ENCODE results near the gene GRIK2. TPM values are rescaled to one million over a fixed set of nuclear protein-coding genes. Genes with fewer than 3 reads are reported as not detected.
"Not testable (repeated sequence)": the region's sequence is repeated elsewhere in the genome, so short reads cannot be mapped to it uniquely, and the experiment has no call there.

GRIK2 gene
- total and polyA plus RNA-seq, 7 donors: 0.03 to 2.9 (median 0.53) TPM; not detected in 1

GRCh38 chr6:102075539-102075938 is 682.0 kb downstream of the GRIK2 start:
- Histone ChIP-seq H3K27me3 (ENCODE audit: insufficient read depth in 3 of 3, low read length in 2 of 3) (no peaks in the 10 kb centered on the region), H3K27ac (no peak overlapping the region), H3K36me3 (ENCODE audit: insufficient read depth in 1 of 2, low read depth in 1 of 2) (no peaks in the 10 kb centered on the region), H3K4me1 (no peaks in the 10 kb centered on the region), H3K4me3 (no peak overlapping the region), H3K9me3 (no peaks in the 10 kb centered on the region)
- no peak for ATAC-seq
- intact Hi-C loops (cut with DNase I): no loop called here
- TF ChIP-seq, protein P1, sequence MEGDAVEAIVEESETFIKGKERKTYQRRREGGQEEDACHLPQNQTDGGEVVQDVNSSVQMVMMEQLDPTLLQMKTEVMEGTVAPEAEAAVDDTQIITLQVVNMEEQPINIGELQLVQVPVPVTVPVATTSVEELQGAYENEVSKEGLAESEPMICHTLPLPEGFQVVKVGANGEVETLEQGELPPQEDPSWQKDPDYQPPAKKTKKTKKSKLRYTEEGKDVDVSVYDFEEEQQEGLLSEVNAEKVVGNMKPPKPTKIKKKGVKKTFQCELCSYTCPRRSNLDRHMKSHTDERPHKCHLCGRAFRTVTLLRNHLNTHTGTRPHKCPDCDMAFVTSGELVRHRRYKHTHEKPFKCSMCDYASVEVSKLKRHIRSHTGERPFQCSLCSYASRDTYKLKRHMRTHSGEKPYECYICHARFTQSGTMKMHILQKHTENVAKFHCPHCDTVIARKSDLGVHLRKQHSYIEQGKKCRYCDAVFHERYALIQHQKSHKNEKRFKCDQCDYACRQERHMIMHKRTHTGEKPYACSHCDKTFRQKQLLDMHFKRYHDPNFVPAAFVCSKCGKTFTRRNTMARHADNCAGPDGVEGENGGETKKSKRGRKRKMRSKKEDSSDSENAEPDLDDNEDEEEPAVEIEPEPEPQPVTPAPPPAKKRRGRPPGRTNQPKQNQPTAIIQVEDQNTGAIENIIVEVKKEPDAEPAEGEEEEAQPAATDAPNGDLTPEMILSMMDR (IDR thresholded peaks at IDR 0.05): no peak
- 61 to 66% (median 64%) methylated on average over 2 of the region's 2 CpGs for WGBS, 3 donors
- no peak for DNase-seq

GRCh38 chr6:102085257-102085656 is 691.7 kb downstream of the GRIK2 start:
- intact Hi-C loops (cut with DNase I): no loop called here
- TF ChIP-seq, protein P1 (IDR thresholded peaks at IDR 0.05): no peak
- H3K27me3 ChIP-seq (ENCODE audit: insufficient read depth in 3 of 3, low read length in 2 of 3): no peaks in the 10 kb centered on the region
- no peak overlapping the region for H3K27ac ChIP-seq
- no peaks in the 10 kb centered on the region for H3K4me1 ChIP-seq
- no peak overlapping the region for H3K4me3 ChIP-seq
- no peaks in the 10 kb centered on the region for H3K9me3 ChIP-seq
- DNase-seq (no peak), ATAC-seq (no peak)
- H3K36me3 ChIP-seq (ENCODE audit: insufficient read depth in 1 of 2, low read depth in 1 of 2): no peaks in the 10 kb centered on the region
- 33 to 55% (median 44%) methylated on average over 2 of the region's 2 CpGs for WGBS, 3 donors

DNA sequence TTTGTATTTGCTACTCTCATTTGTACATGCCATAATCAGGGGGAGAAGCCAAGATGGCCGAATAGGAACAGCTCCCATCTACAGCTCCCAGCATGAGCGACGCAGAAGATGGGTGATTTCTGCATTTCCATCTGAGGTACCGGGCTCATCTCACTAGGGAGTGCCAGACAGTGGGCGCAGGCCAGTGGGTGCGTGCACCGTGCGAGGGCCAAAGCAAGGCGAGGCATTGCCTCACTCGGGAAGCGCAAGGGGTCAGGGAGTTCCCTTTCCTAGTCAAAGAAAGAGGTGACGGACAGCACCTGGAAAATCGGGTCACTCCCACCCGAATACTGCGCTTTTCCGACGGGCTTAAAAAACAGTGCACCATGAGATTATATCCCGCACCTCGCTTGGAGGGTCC is 694.7 kb downstream of the GRIK2 start:
- intact Hi-C loops (cut with DNase I); H3K4me3 ChIP-seq; ATAC-seq; DNase-seq; H3K4me1 ChIP-seq; H3K36me3 ChIP-seq (ENCODE audit: insufficient read depth in 1 of 2, low read depth in 1 of 2); H3K9me3 ChIP-seq; H3K27ac ChIP-seq; H3K27me3 ChIP-seq (ENCODE audit: insufficient read depth in 3 of 3, low read length in 2 of 3): not testable (repeated sequence)
- 94 to 95% (median 95%) methylated on average over 19 of the region's 19 CpGs for WGBS, 3 donors

- no peak for ATAC-seq
- H3K27ac ChIP-seq: no peak overlapping the region
- no peaks in the 10 kb centered on the region for H3K9me3 ChIP-seq
- no peaks in the 10 kb centered on the region for H3K36me3 ChIP-seq (ENCODE audit: insufficient read depth in 1 of 2, low read depth in 1 of 2)
- intact Hi-C loops (cut with DNase I): no loop called here
- TF ChIP-seq, protein P1 (IDR thresholded peaks at IDR 0.05): no peak
- no peak overlapping the region for H3K4me3 ChIP-seq
- no peaks in the 10 kb centered on the region for H3K4me1 ChIP-seq
- no peak for DNase-seq
- no peaks in the 10 kb centered on the region for H3K27me3 ChIP-seq (ENCODE audit: insufficient read depth in 3 of 3, low read length in 2 of 3)
- WGBS, 3 donors: 45 to 59% (median 48%) methylated on average over 2 of the region's 2 CpGs
Measured at GRCh38 chr6:102114402-102114801, 720.9 kb downstream of the GRIK2 start.

- Histone ChIP-seq H3K4me3 (no peak overlapping the region), H3K27me3 (ENCODE audit: insufficient read depth in 3 of 3, low read length in 2 of 3) (no peaks in the 10 kb centered on the region), H3K4me1 (no peaks in the 10 kb centered on the region), H3K9me3 (no peaks in the 10 kb centered on the region), H3K27ac (no peak overlapping the region), H3K36me3 (ENCODE audit: insufficient read depth in 1 of 2, low read depth in 1 of 2) (no peaks in the 10 kb centered on the region)
- WGBS, 3 donors: 51 to 56% (median 55%) methylated on average over 1 of the region's 1 CpG
- intact Hi-C loops (cut with DNase I): no loop called here
- DNase-seq: no peak
- TF ChIP-seq, protein P1 (IDR thresholded peaks at IDR 0.05): no peak
- no peak for ATAC-seq
Measured at GRCh38 chr6:102115911-102116310, 722.4 kb downstream of the GRIK2 start.

All from psoas muscle (tissue), 8 donors.